Right lobe of liver (tissue), 6 donors: Measurements from ENCODE around the gene BMP5. TPM values are rescaled to one million over a fixed set of nuclear protein-coding genes. Genes with fewer than 3 reads are reported as not detected.
A peak's percentile ranks its signal among the peaks of the same experiment; 100 is the strongest.

ENCODE experiments used
- ATAC-seq, 4 donors: fragments of 200-7000 bp; cut with Tn5 transposase; one replicate each; pipeline ENCODE4 v1.9.1; 2020; ENCODE audit warnings: mild to moderate bottlenecking in 4 of 4, moderate library complexity in 4 of 4
- DNase-seq, 3 donors: peaks; one replicate each; pipeline ENCODE4 v3.0.0-alpha.2; 2020
- H3K27ac ChIP-seq, 3 donors: fragments of 200-600 bp; one replicate each; pipeline ENCODE4 v1.8.0; 2022
- H3K27me3 ChIP-seq, 2 donors: fragments of 200-600 bp; one replicate each; pipeline ENCODE4 v1.8.0; 2022
- H3K36me3 ChIP-seq, 4 donors: fragments of 200-600 bp; sonication (generic) in 1 of 4; one replicate each; pipeline versions ENCODE4 v1.5.1 to v1.8.0; 2017 to 2022; ENCODE audit warnings: control low read depth in 1 of 4
- H3K4me1 ChIP-seq, 4 donors: fragments of 200-600 bp; sonication (generic) in 1 of 4; one replicate each; pipeline versions ENCODE4 v1.5.1 to v1.8.0; 2017 to 2022; ENCODE audit warnings: control low read depth in 1 of 4
- H3K4me3 ChIP-seq, 3 donors: fragments of 200-600 bp; one replicate each; pipeline ENCODE4 v1.8.0; 2022
- H3K9me3 ChIP-seq, 4 donors: fragments of 200-600 bp; sonication (generic) in 1 of 4; one replicate each; pipeline versions ENCODE4 v1.5.1 to v1.8.0; 2017 to 2022; ENCODE audit warnings: control low read depth in 1 of 4
- CTCF ChIP-seq, 4 donors: fragments of 200-600 bp in 3 of 4; fragments of 450-650 bp in 1 of 4; IDR thresholded peaks; one replicate each; pipeline versions ENCODE4 v1.5.1 to v1.8.0; 2016 to 2022; ENCODE audit warnings: antibody characterized with exemption in 4 of 4, mild to moderate bottlenecking in 2 of 4
- POLR2A ChIP-seq: fragments of 450-650 bp; IDR thresholded peaks from one replicate; pipeline ENCODE4 v1.6.1; 2017; ENCODE audit warnings: antibody characterized with exemption, mild to moderate bottlenecking
- WGBS: methylation state at CpG from one replicate; pipeline ENCODE4 v1.1.6; 2018; ENCODE audit warnings: low coverage, low lambda C conversion rate; ENCODE audit not compliant: insufficient coverage; ENCODE audit errors: missing lambda C conversion rate; 5-methylcytosine and 5-hydroxymethylcytosine counted together
- intact Hi-C, 2 donors: fragments of 100-400 bp; cut with DNase I; formaldehyde crosslinking; loops; one replicate each; pipeline versions ENCODE4 v1.11.2 to v1.14.1; 2022
- long read RNA-seq: library from polyadenylated mRNA; unstranded; transcript quantifications from one replicate; pipeline ENCODE4 v2.0.0, GENCODE V29; 2019
- total RNA-seq, 6 experiments: library from RNA; depleted of rRNA in 2 of 6; stranded (reverse); fragments of >200 nt in 2 of 6; fragmentation: NEBNext Ultra II Directional in 3 of 6; extraction: Animal tissue kit (Norgen Biotek cat#: 25700) in 3 of 6; gene quantifications; one replicate each; pipeline versions ENCODE4 v1.1.0 to v1.2.4, GENCODE V29; 2016 to 2023
- donor health status: DM: no; HTN: yes; CAD: no.
- donor health status: DM: no; HTN: no; CAD: no.
- donor health status: DM: no; HTN: no; CAD: no.
- donor health status: DM: no; HTN: yes; CAD: no.
- donor health status: DM: no; HTN: yes; CAD: no.

The BMP5 gene
- under 1 TPM; 0.18 to 0.95 (median 0.49) TPM for total RNA-seq
- long read RNA-seq, result 0 reads

- H3K4me1 ChIP-seq, result no peaks in the 10 kb centered on the region
- TF ChIP-seq CTCF (IDR thresholded peaks at IDR 0.05), result no peak
- no peak for TF ChIP-seq POLR2A
- no peaks in the 10 kb centered on the region for H3K9me3 ChIP-seq
- intact Hi-C loops, result no loop called here
- no peaks in the 10 kb centered on the region for H3K36me3 ChIP-seq
- DNase-seq (no peak), ATAC-seq (no peak)
- no peaks in the 10 kb centered on the region for H3K27me3 ChIP-seq
- peak within 1 kb of the TSS in 1 of 3 donors; percentile 6 for H3K4me3 ChIP-seq
- no peak within 1 kb of the TSS for H3K27ac ChIP-seq
- WGBS, result 11% methylated on average over 2 of the region's 2 CpGs
Measured at GRCh38 chr6:55875400-55875799, at the start of gene BMP5. Gene BMP5, minus strand, starts transcription at chr6:55875590. Its CDS starts 725 bp downstream, at chr6:55874865.

GRCh38 chr6:55922406-55922805 lies 47.0 kb upstream of the BMP5 start:
- TF ChIP-seq POLR2A, result no peak
- TF ChIP-seq CTCF (IDR thresholded peaks at IDR 0.05), result no peak
- Histone ChIP-seq H3K4me1 (no peaks in the 10 kb centered on the region), H3K27ac (no peak overlapping the region), H3K36me3 (no peaks in the 10 kb centered on the region), H3K4me3 (no peak overlapping the region), H3K9me3 (peaks cover 0 to 5% (median 0%) of the 10 kb centered on the region in 4 donors), H3K27me3 (no peaks in the 10 kb centered on the region)
- ATAC-seq (no peak), DNase-seq (no peak)
- intact Hi-C loops, result no loop called here

- no peak overlapping the region for H3K27ac ChIP-seq
- H3K9me3 ChIP-seq, result peaks cover 0 to 5% (median 0%) of the 10 kb centered on the region in 4 donors
- intact Hi-C loops, result no loop called here
- no peak overlapping the region for H3K4me3 ChIP-seq
- WGBS, result 61% methylated on average over 4 of the region's 5 CpGs
- H3K27me3 ChIP-seq, result no peaks in the 10 kb centered on the region
- DNase-seq, result no peak
- TF ChIP-seq CTCF (IDR thresholded peaks at IDR 0.05) (no peak), POLR2A (no peak)
- no peaks in the 10 kb centered on the region for H3K36me3 ChIP-seq
- no peak for ATAC-seq
- H3K4me1 ChIP-seq, result no peaks in the 10 kb centered on the region
Measured at GRCh38 chr6:55919716-55920308, 44.4 kb upstream of the BMP5 start.

- Histone ChIP-seq H3K4me1 (no peaks in the 10 kb centered on the region), H3K36me3 (no peaks in the 10 kb centered on the region), H3K27ac (no peak overlapping the region), H3K9me3 (peaks cover 0 to 5% (median 0%) of the 10 kb centered on the region in 4 donors), H3K4me3 (no peak overlapping the region), H3K27me3 (no peaks in the 10 kb centered on the region)
- intact Hi-C loops, result no loop called here
- no peak for ATAC-seq
- 20% methylated on average over 2 of the region's 2 CpGs for WGBS
- TF ChIP-seq CTCF (IDR thresholded peaks at IDR 0.05) (no peak), POLR2A (no peak)
- DNase-seq, result no peak
Measured at GRCh38 chr6:55918639-55919038, 43.2 kb upstream of the BMP5 start.
